Suprapubic skin (tissue), 4 donors: ENCODE data around the gene UNC5B.

Experiments
- CTCF ChIP-seq, 2 donors: fragments of 200-600 bp in 1 of 2; fragments of 450-650 bp in 1 of 2; sonication (generic) in 1 of 2; IDR thresholded peaks; one replicate each; pipeline ENCODE4 v1.5.1; 2016 to 2019; ENCODE audit warnings: antibody characterized with exemption in 2 of 2, mild to moderate bottlenecking in 1 of 2, moderate library complexity in 1 of 2
- EP300 ChIP-seq: sonication (generic); formaldehyde crosslinking; IDR thresholded peaks from one replicate; pipeline ENCODE4 v1.6.1; 2017; ENCODE audit warnings: antibody characterized with exemption
- POLR2A ChIP-seq, 2 donors: fragments of 450-650 bp; IDR thresholded peaks; one replicate each; pipeline ENCODE4 v1.6.1; 2017; ENCODE audit warnings: antibody characterized with exemption in 2 of 2, mild to moderate bottlenecking in 2 of 2, moderate library complexity in 2 of 2
- POLR2AphosphoS5 ChIP-seq, 3 donors: sonication (generic); formaldehyde crosslinking; IDR thresholded peaks; one replicate each; pipeline ENCODE4 v1.6.1; 2017; ENCODE audit warnings: antibody characterized with exemption in 3 of 3

- TF ChIP-seq POLR2A (IDR thresholded peaks at IDR 0.05), result peak in 1 of 2 donors; percentile 50
- peak; percentile 18 to 60 for TF ChIP-seq CTCF (IDR thresholded peaks at IDR 0.05)
- no peak for TF ChIP-seq EP300
- no peak for TF ChIP-seq POLR2AphosphoS5 (IDR thresholded peaks at IDR 0.05)
Observed at GRCh38 chr10:71212318-71213126, at the start of gene UNC5B.
